CD4-positive, alpha-beta memory T cell (primary cell): ENCODE measurements around the gene CREBBP. TPM values are rescaled to one million over a fixed set of nuclear protein-coding genes. Genes with fewer than 3 reads are reported as not detected.

ENCODE experiments used
- CTCF ChIA-PET: fragments of 350-600 bp; sonication (Branson Sonifier 250); formaldehyde crosslinking; loops from one replicate; lab custom pipeline; 2021; ENCODE audit warnings: inconsistent platforms; ENCODE audit not compliant: partially characterized antibody; lab: Charles Lee
- POLR2A ChIA-PET: fragments of 350-600 bp; sonication (Branson Sonifier 250); formaldehyde crosslinking; loops from one replicate; lab custom pipeline; 2021; ENCODE audit not compliant: partially characterized antibody; lab: Charles Lee
- DNase-seq, 5 donors: peaks; one replicate each; pipeline versions ENCODE4 v3.0.0 to v3.0.0-alpha.2; 2020 to 2022; ENCODE audit warnings: mixed read lengths in 1 of 5
- H3K27ac ChIP-seq: one replicate; pipeline ENCODE4 v1.7.0; 2013; ENCODE audit warnings: low read depth, low read length
- H3K27me3 ChIP-seq: 2 replicates; pipeline ENCODE4 v1.7.0; 2013; ENCODE audit warnings: mild to moderate bottlenecking, low read length, moderate library complexity; ENCODE audit not compliant: insufficient read depth
- H3K36me3 ChIP-seq: 2 replicates; pipeline ENCODE4 v1.7.0; 2013; ENCODE audit warnings: mild to moderate bottlenecking, low read length, moderate library complexity; ENCODE audit not compliant: insufficient read depth
- H3K4me1 ChIP-seq: 2 replicates; pipeline ENCODE4 v1.7.0; 2013; ENCODE audit warnings: mild to moderate bottlenecking, low read length, moderate library complexity; ENCODE audit not compliant: insufficient read depth
- H3K4me3 ChIP-seq, 2 donors: one replicate each; pipeline ENCODE4 v1.7.0; 2013; ENCODE audit warnings: low read length in 2 of 2, mild to moderate bottlenecking in 1 of 2
- H3K9me3 ChIP-seq, 2 donors: one replicate each; pipeline ENCODE4 v1.7.0; 2013; ENCODE audit warnings: low read length in 2 of 2, control low read depth in 1 of 2; ENCODE audit not compliant: control insufficient read depth in 1 of 2
- H3K27ac Mint-ChIP-seq, 7 donors: one replicate each; pipeline ENCODE4 v1.8.0; 2020 to 2021; ENCODE audit warnings: mixed read lengths in 7 of 7, mild to moderate bottlenecking in 6 of 7, inconsistent platforms in 3 of 7, moderate library complexity in 3 of 7
- H3K27me3 Mint-ChIP-seq, 2 donors: one replicate each; pipeline ENCODE4 v1.8.0; 2020 to 2021; ENCODE audit warnings: mixed read lengths in 2 of 2
- H3K36me3 Mint-ChIP-seq, 2 donors: one replicate each; pipeline ENCODE4 v1.8.0; 2020 to 2021; ENCODE audit warnings: mixed read lengths in 2 of 2, inconsistent platforms in 1 of 2, mild to moderate bottlenecking in 1 of 2
- H3K4me1 Mint-ChIP-seq, 4 donors: one replicate each; pipeline ENCODE4 v1.8.0; 2020 to 2021; ENCODE audit warnings: mixed read lengths in 4 of 4, mild to moderate bottlenecking in 1 of 4
- H3K4me3 Mint-ChIP-seq, 8 donors: one replicate each; pipeline ENCODE4 v1.8.0; 2020 to 2021; ENCODE audit warnings: mixed read lengths in 8 of 8, mild to moderate bottlenecking in 7 of 8, moderate library complexity in 6 of 8, inconsistent platforms in 3 of 8
- H3K9me3 Mint-ChIP-seq, 8 donors: one replicate each; pipeline ENCODE4 v1.8.0; 2020 to 2021; ENCODE audit warnings: mixed read lengths in 8 of 8, mild to moderate bottlenecking in 5 of 8, inconsistent platforms in 3 of 8, moderate library complexity in 1 of 8
- intact Hi-C: fragments of 100-400 bp; cut with micrococcal nuclease; formaldehyde crosslinking; loops from one replicate; pipeline ENCODE4 v1.15.1; 2023
- polyA plus RNA-seq, 2 donors: library from polyadenylated mRNA; unstranded; fragments of 300-500 nt; fragmentation: Illumina TruSeq; gene quantifications; one replicate each; pipeline ENCODE4 v1.2.3, GENCODE V29; 2021
- total RNA-seq, 2 experiments: library from RNA; stranded (reverse); gene quantifications; one replicate each; pipeline ENCODE4 v1.2.3, GENCODE V29; 2021

CREBBP gene
- total and polyA plus RNA-seq, 4 experiments from 2014 or later = 0.60 to 133 (median 68.3) TPM

- intact Hi-C loops = no loop called here
- peak overlapping the region in 3 of 8 donors; percentile 67 for H3K4me3 Mint-ChIP-seq
Observed at GRCh38 chr16:3874242-3874641, 6.3 kb downstream of the CREBBP start.

DNA sequence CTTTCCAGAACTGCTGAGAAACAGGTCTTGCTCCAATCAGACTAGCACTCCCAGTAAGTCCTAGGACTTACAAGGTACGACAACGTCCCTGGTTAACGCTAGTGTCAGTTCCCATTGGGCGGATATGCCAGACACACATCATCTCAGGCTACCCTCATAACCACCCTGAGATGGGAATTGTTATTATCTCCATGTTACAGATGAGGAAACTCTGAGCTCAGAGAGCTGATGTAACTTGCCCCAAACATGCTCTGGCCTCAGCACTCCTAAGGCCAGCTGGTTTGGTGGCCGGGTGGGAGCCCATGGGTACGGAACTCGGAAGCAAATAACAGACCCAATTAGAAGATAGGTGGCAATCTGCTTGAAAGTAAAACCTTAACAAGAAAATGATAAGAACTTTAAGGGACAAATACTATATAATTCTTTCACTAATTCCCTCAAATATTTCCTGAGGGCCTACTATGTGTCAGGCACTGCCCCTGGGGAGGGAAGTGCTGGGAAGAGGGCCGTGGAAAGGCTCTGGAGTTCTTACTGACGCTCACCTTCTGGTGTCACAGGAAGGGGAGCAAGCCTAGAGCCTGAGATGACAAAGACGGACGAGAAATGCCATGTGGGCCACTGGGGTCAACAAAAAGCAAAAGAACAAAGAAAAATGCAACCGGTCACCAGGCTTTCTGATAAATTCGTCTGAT, 6.9 kb downstream of the CREBBP start:
- H3K9me3 Mint-ChIP-seq = no peaks in the 10 kb centered on the region
- peaks cover 100% of the 10 kb centered on the region for H3K4me1 ChIP-seq
- peaks cover 0 to 1% of the 10 kb centered on the region in 2 donors for H3K27me3 Mint-ChIP-seq
- H3K27ac ChIP-seq = no peak overlapping the region
- H3K36me3 ChIP-seq = no peaks in the 10 kb centered on the region
- no peaks in the 10 kb centered on the region for H3K9me3 ChIP-seq
- H3K27ac Mint-ChIP-seq = peak overlapping the region in 3 of 7 donors; percentile 17 to 59 (median 53)
- peak overlapping the region in 7 of 8 donors; percentile 6 to 71 (median 62) for H3K4me3 Mint-ChIP-seq
- H3K4me1 Mint-ChIP-seq = peaks cover 84 to 100% (median 93%) of the 10 kb centered on the region in 4 donors
- ChIA-PET POLR2A (no interaction called here), CTCF (interaction anchor here (1.0 kb wide), 1 partner anchor 11 kb away, joined by 3 read pairs; no protein-coding TSS in a partner anchor)
- no peak for DNase-seq
- H3K4me3 ChIP-seq = no peak overlapping the region
- intact Hi-C loops = no loop called here
- no peaks in the 10 kb centered on the region for H3K27me3 ChIP-seq
- peaks cover 6 to 36% of the 10 kb centered on the region in 2 donors for H3K36me3 Mint-ChIP-seq

More at GRCh38 chr16:3874242-3874641, 6.3 kb downstream of the CREBBP start:
- Histone ChIP-seq H3K9me3 (no peaks in the 10 kb centered on the region), H3K36me3 (no peaks in the 10 kb centered on the region), H3K4me1 (peaks cover 100% of the 10 kb centered on the region), H3K27ac (no peak overlapping the region), H3K27me3 (no peaks in the 10 kb centered on the region), H3K4me3 (no peak overlapping the region)
- H3K9me3 Mint-ChIP-seq = no peaks in the 10 kb centered on the region
- peak overlapping the region in 2 of 7 donors; percentile 35 to 94 for H3K27ac Mint-ChIP-seq
- peaks cover 84 to 100% (median 92%) of the 10 kb centered on the region in 4 donors for H3K4me1 Mint-ChIP-seq
- ChIA-PET POLR2A (interaction anchor here (1.2 kb wide), 1 partner anchor 156 kb away, joined by 4 read pairs; no protein-coding TSS in a partner anchor), CTCF (no interaction called here)
- DNase-seq = no peak
- H3K27me3 Mint-ChIP-seq = peaks cover 0 to 1% of the 10 kb centered on the region in 2 donors
- H3K36me3 Mint-ChIP-seq = peaks cover 6 to 42% of the 10 kb centered on the region in 2 donors

DNA sequence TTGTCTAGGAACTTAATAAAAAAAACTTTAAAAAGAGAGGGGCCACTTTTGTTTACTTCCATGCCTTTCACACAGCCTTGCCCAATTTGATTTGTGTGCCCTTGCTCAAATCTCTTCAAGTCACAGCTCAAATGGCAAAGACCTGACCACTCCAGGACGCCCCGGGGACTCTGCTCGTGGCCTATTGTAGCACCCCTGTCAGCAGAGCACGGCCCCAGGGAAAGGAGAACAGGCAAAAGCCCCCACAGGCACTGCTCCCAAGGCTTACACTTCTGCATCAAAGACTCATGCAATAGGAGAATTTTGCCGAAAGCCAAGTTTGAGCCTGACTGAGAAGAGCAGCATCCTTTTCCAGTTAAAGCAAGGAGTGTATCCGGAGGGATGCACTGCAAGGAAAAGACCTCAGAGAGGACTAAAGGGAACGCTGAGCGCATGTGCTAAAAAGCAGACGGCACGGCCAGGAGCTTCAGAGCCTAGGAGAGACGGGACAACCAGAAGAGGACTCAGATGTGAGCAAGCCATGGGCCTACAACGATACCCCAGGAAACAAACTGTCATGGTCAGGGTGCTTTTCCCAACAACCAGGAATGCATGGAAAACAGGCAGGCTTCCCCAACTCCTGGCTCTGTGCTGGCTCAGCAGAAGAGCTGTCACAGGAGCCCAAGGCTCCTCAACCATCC, 8.2 kb downstream of the CREBBP start:
- H3K4me3 ChIP-seq = no peak overlapping the region
- POLR2A ChIA-PET = interaction anchor here (0.8 to 1.4 kb wide), 3 partner anchors 7 to 16 kb away, joined by 3 to 4 read pairs (median 4); no protein-coding TSS in a partner anchor

DNA sequence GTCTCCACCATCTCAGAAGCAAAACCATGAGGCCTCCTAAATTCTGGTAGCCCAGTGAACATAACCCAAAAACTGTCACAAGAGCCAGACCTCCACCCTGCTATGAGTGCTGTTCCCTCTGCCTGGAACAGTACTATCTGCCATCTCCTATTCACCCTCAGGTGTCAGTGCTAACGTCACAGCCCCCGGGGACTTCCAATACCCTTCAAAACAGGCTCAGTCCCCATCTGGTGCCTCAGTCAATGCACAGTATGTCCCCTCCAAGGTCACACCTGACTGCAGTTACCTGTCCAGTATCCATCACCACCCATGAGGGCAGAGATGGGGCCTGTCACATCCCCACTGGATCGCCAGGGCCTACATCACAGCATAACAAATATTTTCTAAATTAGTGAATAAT, 11.5 kb downstream of the CREBBP start:
- Mint-ChIP-seq H3K4me3 (peak overlapping the region in 6 of 8 donors; percentile 9 to 65 (median 41)), H3K4me1 (peaks cover 63 to 95% (median 81%) of the 10 kb centered on the region in 4 donors), H3K27ac (peak overlapping the region in 6 of 7 donors; percentile 7 to 66 (median 58)), H3K27me3 (peaks cover 0 to 1% of the 10 kb centered on the region in 2 donors), H3K36me3 (peaks cover 0 to 7% of the 10 kb centered on the region in 2 donors), H3K9me3 (no peaks in the 10 kb centered on the region)
- H3K27me3 ChIP-seq = no peaks in the 10 kb centered on the region
- H3K36me3 ChIP-seq = no peaks in the 10 kb centered on the region
- no peak overlapping the region for H3K27ac ChIP-seq
- no peaks in the 10 kb centered on the region for H3K9me3 ChIP-seq
- ChIA-PET CTCF (interaction anchor here (0.9 kb wide), 1 partner anchor 173 kb away, joined by 3 read pairs; no protein-coding TSS in a partner anchor), POLR2A (interaction anchor here (2.1 kb wide), 1 partner anchor 9 kb away, joined by 10 read pairs; no protein-coding TSS in a partner anchor)
- no peak overlapping the region for H3K4me3 ChIP-seq
- H3K4me1 ChIP-seq = peaks cover 100% of the 10 kb centered on the region
- intact Hi-C loops = no loop called here
- no peak for DNase-seq

More for the DNA sequence above, 8.2 kb downstream of the CREBBP start:
- peak overlapping the region in 4 of 7 donors; percentile 46 to 93 (median 84) for H3K27ac Mint-ChIP-seq
- Histone ChIP-seq H3K4me1 (peaks cover 100% of the 10 kb centered on the region), H3K27ac (no peak overlapping the region), H3K9me3 (no peaks in the 10 kb centered on the region), H3K27me3 (no peaks in the 10 kb centered on the region), H3K36me3 (no peaks in the 10 kb centered on the region)
- no peaks in the 10 kb centered on the region for H3K9me3 Mint-ChIP-seq
- intact Hi-C loops = no loop called here
- H3K27me3 Mint-ChIP-seq = peaks cover 0 to 1% of the 10 kb centered on the region in 2 donors
- H3K4me3 Mint-ChIP-seq = peak overlapping the region in 7 of 8 donors; percentile 24 to 88 (median 58)
- no peak for DNase-seq
- peaks cover 0 to 25% of the 10 kb centered on the region in 2 donors for H3K36me3 Mint-ChIP-seq
- peaks cover 77 to 96% (median 87%) of the 10 kb centered on the region in 4 donors for H3K4me1 Mint-ChIP-seq
- CTCF ChIA-PET = interaction anchor here (0.6 to 1.0 kb wide), 2 partner anchors 10 to 1115 kb away, joined by 3 read pairs; no protein-coding TSS in a partner anchor

DNA sequence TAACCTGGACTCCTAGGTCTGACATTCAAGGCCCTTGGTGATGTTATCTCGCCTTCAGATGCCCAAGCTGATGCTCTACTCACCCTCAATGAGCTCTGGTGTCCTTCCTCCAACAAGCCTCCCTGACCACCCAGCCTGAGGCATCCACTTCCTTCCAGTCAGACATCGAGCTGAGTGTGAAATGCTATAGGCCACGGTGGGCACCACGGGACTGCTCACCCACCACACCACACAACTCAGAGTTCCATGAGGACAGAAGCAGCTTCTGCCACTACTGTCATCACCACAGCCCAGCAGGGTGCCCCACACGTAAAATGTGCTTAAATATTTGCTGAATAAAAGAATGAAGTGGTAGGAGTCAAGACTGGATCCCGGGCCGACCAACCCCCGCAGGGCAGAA, 12.0 kb downstream of the CREBBP start:
- Histone ChIP-seq H3K9me3 (no peaks in the 10 kb centered on the region), H3K27ac (no peak overlapping the region), H3K27me3 (no peaks in the 10 kb centered on the region), H3K4me1 (peaks cover 100% of the 10 kb centered on the region), H3K4me3 (no peak overlapping the region), H3K36me3 (no peaks in the 10 kb centered on the region)
- Mint-ChIP-seq H3K36me3 (peaks cover 0 to 6% of the 10 kb centered on the region in 2 donors), H3K4me1 (peaks cover 63 to 95% (median 80%) of the 10 kb centered on the region in 4 donors), H3K27ac (peak overlapping the region in 5 of 7 donors; percentile 46 to 66 (median 61)), H3K9me3 (no peaks in the 10 kb centered on the region), H3K27me3 (peaks cover 0 to 1% of the 10 kb centered on the region in 2 donors), H3K4me3 (peak overlapping the region in 6 of 8 donors; percentile 9 to 65 (median 41))
- POLR2A ChIA-PET = interaction anchor here (2.1 kb wide), 1 partner anchor 10 kb away, joined by 10 read pairs; no protein-coding TSS in a partner anchor
- CTCF ChIA-PET = interaction anchor here (0.9 to 1.7 kb wide), 2 partner anchors 10 to 172 kb away, joined by 3 to 6 read pairs; no protein-coding TSS in a partner anchor
- no peak for DNase-seq
- intact Hi-C loops = no loop called here

GRCh38 chr16:3866703-3867431, 13.6 kb downstream of the CREBBP start:
- peaks cover 69 to 95% (median 81%) of the 10 kb centered on the region in 4 donors for H3K4me1 Mint-ChIP-seq
- peak overlapping the region in 5 of 8 donors; percentile 15 to 59 (median 38) for H3K4me3 Mint-ChIP-seq
- peak overlapping the region in 3 of 7 donors; percentile 50 to 87 (median 57) for H3K27ac Mint-ChIP-seq
- ChIA-PET POLR2A (interaction anchor here (2.1 kb wide), 1 partner anchor 11 kb away, joined by 10 read pairs; no protein-coding TSS in a partner anchor), CTCF (interaction anchor here (0.6 to 1.7 kb wide), 2 partner anchors 11 to 30 kb away, joined by 3 to 6 read pairs; no protein-coding TSS in a partner anchor)
- peaks cover 0 to 1% of the 10 kb centered on the region in 2 donors for H3K27me3 Mint-ChIP-seq
- no peaks in the 10 kb centered on the region for H3K36me3 ChIP-seq
- H3K9me3 Mint-ChIP-seq = no peaks in the 10 kb centered on the region
- no peak for DNase-seq
- no peaks in the 10 kb centered on the region for H3K27me3 ChIP-seq
- H3K4me3 ChIP-seq = no peak overlapping the region
- intact Hi-C loops = no loop called here
- H3K27ac ChIP-seq = no peak overlapping the region
- H3K36me3 Mint-ChIP-seq = peaks cover 0 to 8% of the 10 kb centered on the region in 2 donors
- peaks cover 100% of the 10 kb centered on the region for H3K4me1 ChIP-seq
- H3K9me3 ChIP-seq = no peaks in the 10 kb centered on the region
